Liver (tissue), 9 donors: ENCODE results near the gene CRYBG1. TPM values are rescaled to one million over a fixed set of nuclear protein-coding genes. Genes with fewer than 3 reads are reported as not detected.

Source experiments
- DNase-seq: peaks from one replicate; pipeline ENCODE4 v3.0.0-alpha.2; 2017; ENCODE audit warnings: low spot score
- H3K27ac ChIP-seq, 2 donors: one replicate each; pipeline ENCODE4 v1.7.0; 2013; ENCODE audit warnings: inconsistent platforms in 2 of 2, low read length in 2 of 2, control low read depth in 1 of 2, low read depth in 1 of 2, mild to moderate bottlenecking in 1 of 2
- H3K27me3 ChIP-seq, 4 donors: one replicate each; pipeline versions ENCODE4 v1.6.1 to v1.7.0; 2013; ENCODE audit warnings: low read length in 3 of 4, inconsistent platforms in 1 of 4, mild to moderate bottlenecking in 1 of 4, moderate library complexity in 1 of 4; ENCODE audit not compliant: control insufficient read depth in 4 of 4, insufficient read depth in 4 of 4
- H3K36me3 ChIP-seq, 4 donors: one replicate each; pipeline versions ENCODE4 v1.6.1 to v1.7.0; 2013; ENCODE audit warnings: low read length in 3 of 4, mild to moderate bottlenecking in 3 of 4, low read depth in 1 of 4, moderate library complexity in 1 of 4; ENCODE audit not compliant: control insufficient read depth in 4 of 4, insufficient read depth in 3 of 4
- H3K4me1 ChIP-seq, 4 donors: one replicate each; pipeline versions ENCODE4 v1.6.1 to v1.7.0; 2013; ENCODE audit warnings: low read length in 3 of 4, mild to moderate bottlenecking in 3 of 4, moderate library complexity in 1 of 4; ENCODE audit not compliant: control insufficient read depth in 4 of 4, insufficient read depth in 4 of 4
- H3K4me3 ChIP-seq, 3 donors: one replicate each; pipeline versions ENCODE4 v1.6.1 to v1.7.0; 2013; ENCODE audit warnings: low read length in 3 of 3, control low read depth in 1 of 3, low read depth in 1 of 3, mild to moderate bottlenecking in 1 of 3
- H3K9ac ChIP-seq, 2 donors: one replicate each; pipeline ENCODE4 v1.7.0; 2013; ENCODE audit warnings: low read length in 2 of 2, mild to moderate bottlenecking in 2 of 2, moderate library complexity in 2 of 2, control low read depth in 1 of 2, low read depth in 1 of 2
- H3K9me3 ChIP-seq, 4 donors: one replicate each; pipeline versions ENCODE4 v1.6.1 to v1.7.0; 2013; ENCODE audit warnings: low read length in 3 of 4; ENCODE audit not compliant: control insufficient read depth in 4 of 4
- ATF3 ChIP-seq: IDR thresholded peaks from 2 replicates; pipeline ENCODE4 v1.6.1; 2016; ENCODE audit warnings: antibody characterized with exemption
- CTCF ChIP-seq: fragments of 150-350 bp; IDR thresholded peaks from 2 replicates; pipeline ENCODE4 v1.5.1; 2017; ENCODE audit warnings: improper control_type of control experiment, low read depth, low read length; ENCODE audit not compliant: missing input control
- HNF4G ChIP-seq: IDR thresholded peaks from 2 replicates; pipeline ENCODE4 v1.6.1; 2016; ENCODE audit warnings: antibody characterized with exemption
- JUND ChIP-seq, 2 donors: IDR thresholded peaks; 2 replicates each; pipeline ENCODE4 v1.6.1; 2016; ENCODE audit warnings: antibody characterized with exemption in 2 of 2
- RAD21 ChIP-seq, 2 donors: IDR thresholded peaks; 2 replicates each; pipeline ENCODE4 v1.6.1; 2016; ENCODE audit warnings: antibody characterized with exemption in 2 of 2, mild to moderate bottlenecking in 2 of 2
- SP1 ChIP-seq: IDR thresholded peaks from 2 replicates; pipeline ENCODE4 v1.6.1; 2018; ENCODE audit warnings: antibody characterized with exemption, mild to moderate bottlenecking
- ZBTB33 ChIP-seq: IDR thresholded peaks from 2 replicates; pipeline ENCODE4 v1.6.1; 2016; ENCODE audit warnings: antibody characterized with exemption
- WGBS: extraction: QIAGEN DNeasy Blood & Tissue Kit; methylation state at CpG from one replicate; pipeline ENCODE4 v1.1.7; 2013; 5-methylcytosine and 5-hydroxymethylcytosine counted together
- polyA plus RNA-seq, 2 donors: library from polyadenylated mRNA; stranded (reverse) in 1 of 2; unstranded in 1 of 2; fragments of 200-250 nt in 1 of 2; fragments of >200 nt in 1 of 2; fragmentation: Nextera tagmentation in 1 of 2; extraction: Ambion mirVana in 1 of 2; gene quantifications; one replicate each; pipeline versions ENCODE4 v1.2.1 to v1.2.3, GENCODE V29; 2013 to 2015
- total RNA-seq, 2 donors: library from RNA; depleted of rRNA; stranded (reverse); fragments of >200 nt; gene quantifications; one replicate each; pipeline ENCODE4 v1.2.3, GENCODE V29; 2014
- donor health status: healthy.
- donor health status: healthy.
- donor health status: healthy.
- donor health status: healthy.
- donor health status: healthy.

The CRYBG1 gene
- total and polyA plus RNA-seq, 4 donors = 2.3 to 8.7 (median 4.0) TPM

- Histone ChIP-seq H3K9me3 (no peaks in the 10 kb centered on the region), H3K27me3 (peaks cover 0 to 4% (median 0%) of the 10 kb centered on the region in 4 donors), H3K4me3 (no peak overlapping the region), H3K9ac (no peak overlapping the region), H3K36me3 (peaks cover 0 to 1% (median 0%) of the 10 kb centered on the region in 4 donors), H3K27ac (no peak overlapping the region), H3K4me1 (no peaks in the 10 kb centered on the region)
- no peak for DNase-seq
- TF ChIP-seq RAD21 (IDR thresholded peaks at IDR 0.05) (peak; percentile 83 to 85), HNF4G (no peak), CTCF (peak; percentile 59), ZBTB33 (no peak), JUND (IDR thresholded peaks at IDR 0.05) (no peak)
- 18% methylated on average over 5 of the region's 5 CpGs for WGBS
These were observed 25.7 kb upstream of the CRYBG1 start for GRCh38 chr6:106334646-106335448.

GRCh38 chr6:106339334-106340029, 21.0 kb upstream of the CRYBG1 start:
- H3K27me3 ChIP-seq = peaks cover 0 to 2% (median 0%) of the 10 kb centered on the region in 4 donors
- no peaks in the 10 kb centered on the region for H3K4me1 ChIP-seq
- DNase-seq = no peak
- H3K9me3 ChIP-seq = no peaks in the 10 kb centered on the region
- TF ChIP-seq CTCF = peak; percentile 55
- no peak for TF ChIP-seq SP1
- peak; percentile 63 to 76 for TF ChIP-seq RAD21 (IDR thresholded peaks at IDR 0.05)
- H3K4me3 ChIP-seq = no peak overlapping the region
- WGBS = 25% methylated on average over 9 of the region's 9 CpGs
- peaks cover 0 to 1% (median 0%) of the 10 kb centered on the region in 4 donors for H3K36me3 ChIP-seq
- H3K27ac ChIP-seq = no peak overlapping the region
- no peak overlapping the region for H3K9ac ChIP-seq

GRCh38 chr6:106347219-106347618, 13.3 kb upstream of the CRYBG1 start:
- peaks cover 0 to 2% (median 0%) of the 10 kb centered on the region in 4 donors for H3K27me3 ChIP-seq
- H3K9me3 ChIP-seq = no peaks in the 10 kb centered on the region
- TF ChIP-seq RAD21 (IDR thresholded peaks at IDR 0.05) (no peak), ATF3 (no peak)
- no peak for DNase-seq
- no peaks in the 10 kb centered on the region for H3K36me3 ChIP-seq
- 85% methylated on average over 1 of the region's 1 CpG for WGBS
- no peak overlapping the region for H3K4me3 ChIP-seq
- H3K4me1 ChIP-seq = no peaks in the 10 kb centered on the region
- no peak overlapping the region for H3K9ac ChIP-seq
- no peak overlapping the region for H3K27ac ChIP-seq
